ENCODE data around the gene URGCP. TPM values are rescaled to one million over a fixed set of nuclear protein-coding genes. Genes with fewer than 3 reads are reported as not detected.

Gene URGCP
- total and polyA plus RNA-seq, 2 of the 4 experiments (the other 2 are of a cell fraction): 22.0 to 25.5 TPM

DNA sequence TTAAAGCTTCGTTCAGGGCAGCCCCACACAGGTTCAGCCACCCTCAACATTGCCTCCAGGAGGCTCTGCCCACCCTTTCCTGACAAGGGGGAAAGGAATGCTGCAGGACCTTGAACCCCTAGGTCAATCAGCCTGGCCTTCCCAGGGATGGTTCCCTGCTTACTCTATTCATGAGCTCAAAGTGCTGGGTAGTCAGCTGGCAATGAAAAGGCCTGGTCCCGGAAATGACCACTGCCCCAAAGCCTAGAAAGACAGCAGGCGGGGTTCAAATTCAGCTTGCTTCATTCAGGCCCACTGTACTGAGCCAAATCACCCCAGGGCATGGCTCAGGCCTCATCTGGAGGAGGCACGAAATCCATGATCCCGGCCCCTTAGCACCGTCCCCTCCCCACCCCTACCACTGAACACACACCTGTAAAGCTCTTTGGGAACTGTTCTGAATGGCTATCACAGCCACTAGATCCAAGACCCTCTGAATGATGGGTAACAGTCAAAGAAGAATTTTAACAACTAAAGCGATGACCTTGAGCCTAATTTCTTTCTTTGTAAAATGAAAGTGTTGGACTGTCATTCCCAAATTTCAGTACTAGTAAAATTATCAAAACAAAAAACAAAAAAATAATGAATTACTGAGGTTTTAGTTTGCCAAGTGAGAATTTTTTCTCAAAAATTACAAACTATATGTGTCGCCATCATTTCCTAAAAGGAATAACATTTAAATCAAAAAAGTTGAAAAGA lies 1.0 kb downstream of the URGCP start:
- H3K4me2 ChIP-seq (ENCODE audit: low read depth, low read length): peak overlapping the region; percentile 99
- in situ Hi-C loops (cut with MboI; ENCODE audit: low sequenced_read_pairs) (no loop called here), intact Hi-C loops (cut with micrococcal nuclease) (loop anchor here (2.0 kb wide), 1 partner anchor 33 kb away; no protein-coding TSS in a partner anchor), dilution Hi-C loops (cut with HindIII; ENCODE audit: low sequenced_read_pairs, unreplicated experiment) (no loop called here)
- peaks cover 29% of the 10 kb centered on the region for H3K9me1 ChIP-seq (ENCODE audit: insufficient read depth, low read length)
- no peak overlapping the region; the same call in 1 of the 2 replicates for H4K5ac ChIP-seq (ENCODE audit: low read depth, low read length)
- DNase-seq (no peak), ATAC-seq (ENCODE audit: low read depth) (peak; percentile 3; the same call in 1 of the 2 replicates)
- WGBS, 2 experiments (ENCODE audit: extremely low coverage in 2 of 2, insufficient read length in 1 of 2): no CpG with 5 or more reads among the region's 8 CpGs
- peak overlapping the region; percentile 36 for H2AFZ ChIP-seq (replicated peaks; ENCODE audit: low read length, poor library complexity)
- H2BK15ac ChIP-seq (ENCODE audit: low read depth, low read length): no peak overlapping the region
- no peak for TF ChIP-seq FOS (IDR thresholded peaks at IDR 0.05; ENCODE audit: low read depth, low read length)
- H3K27ac ChIP-seq (ENCODE audit: insufficient read depth, low read length): peak overlapping the region; percentile 67; the same call in 1 of the 2 replicates
- H4K8ac ChIP-seq (ENCODE audit: low read depth in 2 of 2, low read length in 2 of 2): peak overlapping the region in 1 of 2 experiments; percentile 35; a peak in 1 of 4 replicates
- peak overlapping the region; percentile 82 for H3K9ac ChIP-seq (ENCODE audit: low read depth, low read length)
- no peaks in the 10 kb centered on the region for H3K9me3 ChIP-seq (ENCODE audit: control insufficient read depth, insufficient read depth, low read length)
- peak overlapping the region; percentile 90 for H3K14ac ChIP-seq (replicated peaks; ENCODE audit: low read depth, low read length)
- H3K79me1 ChIP-seq (ENCODE audit: low read depth in 1 of 2, low read length in 2 of 2): peaks cover 37 to 59% of the 10 kb centered on the region in 2 experiments; a peak in 3 of 4 replicates
- no peaks in the 10 kb centered on the region for H3K27me3 ChIP-seq (ENCODE audit: control insufficient read depth, insufficient read depth, low read length)
- peaks cover 7% of the 10 kb centered on the region for H3K4me1 ChIP-seq (ENCODE audit: control insufficient read depth, insufficient read depth, low read length)
- H2AK9ac ChIP-seq (replicated peaks; ENCODE audit: low read depth, low read length, poor library complexity): peak overlapping the region; percentile 83
- peak overlapping the region; percentile 81 for H3K4me3 ChIP-seq (ENCODE audit: insufficient read depth, low read depth, low read length)
- peak overlapping the region; percentile 82 for H3K4ac ChIP-seq (ENCODE audit: low read depth, low read length)
- H3K23ac ChIP-seq (ENCODE audit: low read depth, low read length): peak overlapping the region; percentile 81
- H2BK5ac ChIP-seq (ENCODE audit: low read depth, low read length, poor library complexity, severe bottlenecking): peak overlapping the region; percentile 34
- H4K20me1 ChIP-seq (ENCODE audit: insufficient read depth, low read length): peaks cover 44% of the 10 kb centered on the region
- CTCF ChIA-PET: no interaction called here
- peak overlapping the region; percentile 40 for H3K56ac ChIP-seq (ENCODE audit: extremely low read depth, insufficient read depth, low read length)
- POLR2A ChIA-PET (ENCODE audit: unreplicated experiment): no interaction called here
- BruUV-seq (replicated peaks): no TSS peak
- H4K91ac ChIP-seq (ENCODE audit: insufficient read depth, low read depth, low read length): 0 out of 2 replicates have a peak overlapping the region, but pooled peaks have one; percentile 68
- H2BK20ac ChIP-seq (ENCODE audit: low read depth, low read length): no peak overlapping the region; the same call in 1 of the 2 replicates
- peak overlapping the region; percentile 5; the same call in 1 of the 2 replicates for H2AK5ac ChIP-seq (ENCODE audit: low read depth, low read length)
- H3K18ac ChIP-seq (ENCODE audit: low read depth, low read length): no peak overlapping the region
- no peaks in the 10 kb centered on the region; the same call in 1 of the 2 replicates for H3K36me3 ChIP-seq (ENCODE audit: control insufficient read depth, insufficient read depth, low read length)
- no peak overlapping the region for H2BK120ac ChIP-seq (ENCODE audit: low read depth, low read length)
